Measurements from ENCODE around the gene RBMS3. TPM values are rescaled to one million over a fixed set of nuclear protein-coding genes. Genes with fewer than 3 reads are reported as not detected.

RBMS3 gene
- total RNA-seq, 1 experiment from 2014 or later = 74.2 TPM

GRCh38 chr3:29426302-29427226 lies 145.7 kb downstream of the RBMS3 start:
- H3K36me3 Mint-ChIP-seq (ENCODE audit: insufficient read depth, unreplicated experiment) = peaks cover 8% of the 10 kb centered on the region
- intact Hi-C loops (cut with micrococcal nuclease) = loop anchor here (5.0 kb wide), 1 partner anchor 144 kb away; the partner anchor contains the start of gene RBMS3
- no TSS peak for BruUV-seq (replicated peaks)
- no peak for TF ChIP-seq CTCF (IDR thresholded peaks at IDR 0.05; ENCODE audit: unreplicated experiment)
- H3K4me1 Mint-ChIP-seq (ENCODE audit: insufficient read depth, unreplicated experiment) = peaks cover 11% of the 10 kb centered on the region
- no peak overlapping the region for H3K4me3 Mint-ChIP-seq (ENCODE audit: unreplicated experiment)
- no peak overlapping the region for H3K27ac Mint-ChIP-seq (ENCODE audit: low read depth, unreplicated experiment)
- CTCF ChIA-PET = interaction anchor here (0.6 kb wide), 2 partner anchors 287 to 515 kb away, joined by 3 read pairs; no protein-coding TSS in a partner anchor
- H3K27me3 Mint-ChIP-seq (ENCODE audit: insufficient read depth, unreplicated experiment) = no peaks in the 10 kb centered on the region
- no peaks in the 10 kb centered on the region for H3K9me3 Mint-ChIP-seq (ENCODE audit: unreplicated experiment)
- POLR2A ChIA-PET = interaction anchor here (1.0 to 1.3 kb wide), 3 partner anchors 39 to 511 kb away, joined by 3 to 4 read pairs (median 3); no protein-coding TSS in a partner anchor
- DNase-seq (ENCODE audit: unreplicated experiment) = no peak

DNA sequence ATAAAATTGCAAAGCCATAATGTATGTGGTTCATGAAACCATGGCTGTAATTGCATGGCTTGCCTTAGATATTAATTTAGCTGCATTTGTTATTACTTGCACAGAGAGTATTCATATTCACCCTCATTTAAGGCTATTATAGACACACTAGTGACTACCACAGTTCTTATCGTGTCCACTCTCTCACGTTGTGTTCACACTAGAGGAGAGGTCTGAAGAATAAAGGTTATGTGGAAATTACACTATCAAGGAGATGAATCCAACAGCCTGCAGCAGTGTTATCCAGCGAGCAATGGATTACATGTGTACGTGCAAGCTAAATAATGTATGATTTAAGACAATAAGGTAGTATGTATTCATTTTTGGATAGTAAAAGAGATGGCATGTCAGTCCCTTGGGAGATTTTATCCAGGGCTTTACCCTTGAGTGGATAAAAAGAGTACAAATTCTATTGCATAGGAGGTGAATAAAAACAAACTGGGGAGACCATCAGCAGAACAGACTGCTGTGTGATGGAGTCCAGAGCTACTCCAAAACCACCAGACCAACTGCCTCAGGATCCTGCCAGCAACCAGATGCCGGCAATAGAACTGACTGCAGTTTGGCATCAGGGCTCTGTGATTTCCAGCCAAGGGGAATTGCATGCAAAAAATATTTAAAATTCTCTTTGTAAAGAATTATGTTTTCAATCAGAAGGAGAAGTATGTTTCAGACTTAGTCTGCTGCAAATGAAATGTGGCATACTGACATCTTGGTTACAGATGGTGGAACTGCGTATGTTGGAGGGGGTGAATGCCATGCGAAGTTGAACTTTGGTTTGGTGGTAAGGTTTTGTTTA lies 146.6 kb downstream of the RBMS3 start:
- CTCF ChIA-PET = interaction anchor here (0.6 kb wide), 1 partner anchor 286 kb away, joined by 3 read pairs; no protein-coding TSS in a partner anchor
- DNase-seq (ENCODE audit: unreplicated experiment) = no peak
- Mint-ChIP-seq H3K27ac (ENCODE audit: low read depth, unreplicated experiment) (peak overlapping the region; percentile 2), H3K4me3 (ENCODE audit: unreplicated experiment) (no peak overlapping the region), H3K27me3 (ENCODE audit: insufficient read depth, unreplicated experiment) (no peaks in the 10 kb centered on the region), H3K4me1 (ENCODE audit: insufficient read depth, unreplicated experiment) (peaks cover 11% of the 10 kb centered on the region), H3K36me3 (ENCODE audit: insufficient read depth, unreplicated experiment) (peaks cover 8% of the 10 kb centered on the region), H3K9me3 (ENCODE audit: unreplicated experiment) (no peaks in the 10 kb centered on the region)
- intact Hi-C loops (cut with micrococcal nuclease) = loop anchor here (5.0 kb wide), 1 partner anchor 145 kb away; the partner anchor contains the start of gene RBMS3
- no TSS peak for BruUV-seq (replicated peaks)
- TF ChIP-seq CTCF (IDR thresholded peaks at IDR 0.05; ENCODE audit: unreplicated experiment) = no peak
- POLR2A ChIA-PET = interaction anchor here (1.0 to 1.3 kb wide), 2 partner anchors 38 to 58 kb away, joined by 3 to 4 read pairs; no protein-coding TSS in a partner anchor

GRCh38 chr3:29429055-29429679 lies 148.3 kb downstream of the RBMS3 start:
- no TSS peak for BruUV-seq (replicated peaks)
- CTCF ChIA-PET = interaction anchor here (1.3 kb wide), 1 partner anchor 12 kb away, joined by 3 read pairs; no protein-coding TSS in a partner anchor
- TF ChIP-seq CTCF (IDR thresholded peaks at IDR 0.05; ENCODE audit: unreplicated experiment) = no peak

More at GRCh38 chr3:29429055-29429679, 148.3 kb downstream of the RBMS3 start:
- Mint-ChIP-seq H3K9me3 (ENCODE audit: unreplicated experiment) (no peaks in the 10 kb centered on the region), H3K36me3 (ENCODE audit: insufficient read depth, unreplicated experiment) (peaks cover 8% of the 10 kb centered on the region), H3K27ac (ENCODE audit: low read depth, unreplicated experiment) (no peak overlapping the region), H3K4me1 (ENCODE audit: insufficient read depth, unreplicated experiment) (peaks cover 9% of the 10 kb centered on the region), H3K27me3 (ENCODE audit: insufficient read depth, unreplicated experiment) (no peaks in the 10 kb centered on the region), H3K4me3 (ENCODE audit: unreplicated experiment) (no peak overlapping the region)
- no peak for DNase-seq (ENCODE audit: unreplicated experiment)
- POLR2A ChIA-PET = no interaction called here
- intact Hi-C loops (cut with micrococcal nuclease) = loop anchor here (5.0 kb wide), 1 partner anchor 147 kb away; the partner anchor contains the start of gene RBMS3

All from MCF 10A (cell line).